ENCODE measurements around the gene SF3A1. TPM values are rescaled to one million over a fixed set of nuclear protein-coding genes. Genes with fewer than 3 reads are reported as not detected.

SF3A1 gene
- total and polyA plus RNA-seq, 2 of the 8 experiments (the other 6 are each of a cell fraction or from before 2014, with no cell fraction given), result 27.8 to 285 TPM

DNA sequence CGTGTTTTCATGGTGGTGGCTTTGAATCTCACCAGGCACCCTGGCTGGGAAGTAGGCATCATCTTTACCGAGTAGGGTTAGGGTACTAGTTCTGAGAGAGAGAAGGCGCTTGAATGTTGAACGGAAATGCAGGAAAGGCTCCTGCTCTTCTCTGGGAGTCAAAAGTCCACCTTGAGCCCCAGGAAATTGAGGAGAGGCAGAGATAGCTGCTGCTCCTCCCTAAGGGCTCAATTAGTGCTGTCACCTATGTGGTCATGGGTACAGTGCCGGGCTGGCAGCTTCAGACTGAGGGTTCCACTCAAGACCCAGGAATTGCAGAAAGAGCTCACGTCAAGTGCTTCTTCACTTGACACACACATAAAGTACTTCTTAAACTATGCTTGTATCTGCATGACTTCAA, 1.8 kb upstream of the SF3A1 start:
- H3K79me1 ChIP-seq (ENCODE audit: low read depth, low read length), result peaks cover 17% of the 10 kb centered on the region
- H3K23me2 ChIP-seq (ENCODE audit: low read depth, low read length), result peaks cover 2% of the 10 kb centered on the region; the same call in 1 of the 2 replicates
- H3K4me1 ChIP-seq (replicated peaks in 1 of 4; ENCODE audit: control insufficient read depth in 3 of 4, insufficient read depth in 4 of 4, low read length in 3 of 4), result peaks cover 3 to 19% (median 11%) of the 10 kb centered on the region in 4 experiments
- H2AK5ac ChIP-seq (ENCODE audit: low read depth, low read length), result no peak overlapping the region
- no peak overlapping the region for H4K8ac ChIP-seq (ENCODE audit: extremely low read depth, insufficient read depth, low read length)
- no peak overlapping the region for H4K91ac ChIP-seq (replicated peaks; ENCODE audit: insufficient read length, low read length)
- no peak overlapping the region for H3K14ac ChIP-seq (ENCODE audit: insufficient read length)
- H3K4ac ChIP-seq (replicated peaks; ENCODE audit: insufficient read length, low read depth, low read length), result no peak overlapping the region
- H3K9ac ChIP-seq (replicated peaks in 1 of 4; ENCODE audit: extremely low read depth in 1 of 4, low read depth in 3 of 4, low read length in 3 of 4), result no peak overlapping the region; a peak in 1 of 7 replicates
- no peak overlapping the region for H2BK5ac ChIP-seq (ENCODE audit: low read depth, low read length)
- no peak overlapping the region for H3K4me3 ChIP-seq (ENCODE audit: extremely low read depth in 1 of 4, insufficient read depth in 2 of 4, low read depth in 3 of 4, low read length in 4 of 4)
- H2BK20ac ChIP-seq (ENCODE audit: low read length), result no peak overlapping the region
- H3K27me3 ChIP-seq (replicated peaks in 1 of 4; ENCODE audit: control insufficient read depth in 3 of 4, extremely low read depth in 1 of 4, insufficient read depth in 3 of 4, low read length in 3 of 4), result no peaks in the 10 kb centered on the region
- ChIA-PET CTCF (ENCODE audit: partially characterized antibody) (interaction anchor here (0.8 to 1.8 kb wide), 13 partner anchors 11 to 99 kb away, joined by 3 to 6 read pairs (median 3); partner anchors contain the start of genes RNF215 and TBC1D10A), POLR2A (ENCODE audit: partially characterized antibody) (interaction anchor here (0.8 to 11.5 kb wide), 8 partner anchors 9 to 68 kb away, joined by 3 to 129 read pairs (median 4); partner anchors contain the start of gene TBC1D10A)
- no peak overlapping the region for H3K18ac ChIP-seq (ENCODE audit: extremely low read depth, low read length)
- FAIRE-seq (no peak), DNase-seq (ENCODE audit: low read depth in 1 of 2, low spot score in 2 of 2) (no peak)
- H2BK120ac ChIP-seq (replicated peaks; ENCODE audit: low read depth, low read length), result no peak overlapping the region
- peak overlapping the region; percentile 53; the same call in 1 of the 2 replicates for H2BK15ac ChIP-seq (ENCODE audit: low read length)
- peaks cover 0 to 3% (median under 1%) of the 10 kb centered on the region in 4 experiments; a peak in 1 of 8 replicates for H3K36me3 ChIP-seq (ENCODE audit: control insufficient read depth in 2 of 4, insufficient read depth in 4 of 4, low read length in 3 of 4)
- no peak overlapping the region for H2AFZ ChIP-seq (ENCODE audit: low read length)
- no peak overlapping the region for H3K56ac ChIP-seq (replicated peaks; ENCODE audit: insufficient read length, low read depth, low read length)
- H4K5ac ChIP-seq (ENCODE audit: insufficient read length, low read depth, low read length), result no peak overlapping the region
- H4K20me1 ChIP-seq (replicated peaks in 1 of 2; ENCODE audit: control insufficient read depth in 1 of 2, insufficient read depth in 2 of 2, low read length in 2 of 2), result peaks cover 5 to 11% of the 10 kb centered on the region in 2 experiments
- peaks cover 15 to 31% of the 10 kb centered on the region in 2 experiments for H3K79me2 ChIP-seq (ENCODE audit: control insufficient read depth in 1 of 2, insufficient read depth in 2 of 2, low read length in 2 of 2)
- H2BK12ac ChIP-seq (ENCODE audit: low read depth, low read length), result no peak overlapping the region
- H3K23ac ChIP-seq (ENCODE audit: insufficient read length), result no peak overlapping the region
- no peak overlapping the region for H3K27ac ChIP-seq (ENCODE audit: low read depth, low read length)
- WGBS, 2 experiments (ENCODE audit: extremely low coverage in 1 of 2, insufficient coverage in 1 of 2, insufficient read length in 1 of 2, insufficient replicate concordance in 2 of 2, low coverage in 1 of 2, low lambda C conversion rate in 2 of 2, missing lambda C conversion rate in 1 of 2), result 83% methylated on average over 6 of the region's 6 CpGs; no CpG with 5 or more reads in 1 of the 2 experiments
- no peaks in the 10 kb centered on the region for H3K9me3 ChIP-seq (ENCODE audit: insufficient read depth in 2 of 2, low read depth in 1 of 2, low read length in 1 of 2)
- peak overlapping the region; percentile 61 to 70; a peak in 1 of 4 replicates for H3K4me2 ChIP-seq (ENCODE audit: insufficient read depth in 1 of 2, low read depth in 2 of 2, low read length in 2 of 2)
- TF ChIP-seq CHD1 (IDR thresholded peaks at IDR 0.05; ENCODE audit: low read depth, low read length) (no peak), KDM5A (IDR thresholded peaks at IDR 0.05; ENCODE audit: low read length) (no peak), GTF2F1 (IDR thresholded peaks at IDR 0.05; ENCODE audit: borderline replicate concordance, low read depth, low read length) (no peak), RNF2 (IDR thresholded peaks at IDR 0.05; ENCODE audit: borderline replicate concordance, low read depth, low read length, missing control alignments, poor library complexity, severe bottlenecking) (no peak), SIRT6 (IDR thresholded peaks at IDR 0.05; ENCODE audit: low read length) (no peak), RAD21 (IDR thresholded peaks at IDR 0.05 in 1 of 2, conservative IDR thresholded peaks at IDR 0.05 in 1 of 2; ENCODE audit: low read depth in 2 of 2, low read length in 2 of 2) (no peak), MAFK (IDR thresholded peaks at IDR 0.05; ENCODE audit: low read depth, low read length) (no peak)
